ENCODE measurements around the gene ZNF438.

GRCh38 chr10:30865141-30865926 is 166.3 kb downstream of the ZNF438 start:
- TF ChIP-seq, protein P1, sequence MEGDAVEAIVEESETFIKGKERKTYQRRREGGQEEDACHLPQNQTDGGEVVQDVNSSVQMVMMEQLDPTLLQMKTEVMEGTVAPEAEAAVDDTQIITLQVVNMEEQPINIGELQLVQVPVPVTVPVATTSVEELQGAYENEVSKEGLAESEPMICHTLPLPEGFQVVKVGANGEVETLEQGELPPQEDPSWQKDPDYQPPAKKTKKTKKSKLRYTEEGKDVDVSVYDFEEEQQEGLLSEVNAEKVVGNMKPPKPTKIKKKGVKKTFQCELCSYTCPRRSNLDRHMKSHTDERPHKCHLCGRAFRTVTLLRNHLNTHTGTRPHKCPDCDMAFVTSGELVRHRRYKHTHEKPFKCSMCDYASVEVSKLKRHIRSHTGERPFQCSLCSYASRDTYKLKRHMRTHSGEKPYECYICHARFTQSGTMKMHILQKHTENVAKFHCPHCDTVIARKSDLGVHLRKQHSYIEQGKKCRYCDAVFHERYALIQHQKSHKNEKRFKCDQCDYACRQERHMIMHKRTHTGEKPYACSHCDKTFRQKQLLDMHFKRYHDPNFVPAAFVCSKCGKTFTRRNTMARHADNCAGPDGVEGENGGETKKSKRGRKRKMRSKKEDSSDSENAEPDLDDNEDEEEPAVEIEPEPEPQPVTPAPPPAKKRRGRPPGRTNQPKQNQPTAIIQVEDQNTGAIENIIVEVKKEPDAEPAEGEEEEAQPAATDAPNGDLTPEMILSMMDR (IDR thresholded peaks at IDR 0.05; ENCODE audit: control extremely low read depth in 1 of 3, insufficient read depth in 1 of 3, low read depth in 1 of 3, low read length in 3 of 3), result no peak
- no peak for TF ChIP-seq SIN3A (conservative IDR thresholded peaks at IDR 0.05 in 1 of 2, IDR thresholded peaks at IDR 0.05 in 1 of 2; ENCODE audit: low read depth in 1 of 2, low read length in 2 of 2)
- TF ChIP-seq YY1 (IDR thresholded peaks at IDR 0.05; ENCODE audit: low read depth, low read length), result no peak
- no peak for TF ChIP-seq POLR2A (IDR thresholded peaks at IDR 0.05; ENCODE audit: control extremely low read depth in 1 of 2, low read depth in 2 of 2, low read length in 2 of 2)
- no peak for TF ChIP-seq PHF8 (conservative IDR thresholded peaks at IDR 0.05; ENCODE audit: low read depth, low read length)
- no peak for TF ChIP-seq HDAC6 (IDR thresholded peaks at IDR 0.05; ENCODE audit: low read depth, low read length)
- no peak for TF ChIP-seq TAF1 (IDR thresholded peaks at IDR 0.05; ENCODE audit: low read depth, low read length)
